Sciatic nerve (tissue), 2 donors: ENCODE data around the gene TCF3. TPM values are rescaled to one million over a fixed set of nuclear protein-coding genes. Genes with fewer than 3 reads are reported as not detected.

Experiments
- ATAC-seq: fragments of 200-7000 bp; cut with Tn5 transposase; one replicate; pipeline ENCODE4 v1.9.1; 2020; ENCODE audit warnings: mild to moderate bottlenecking, moderate library complexity
- DNase-seq: peaks from one replicate; pipeline ENCODE4 v3.0.0-alpha.2; 2020; ENCODE audit warnings: low spot score
- intact Hi-C: fragments of 100-400 bp; cut with DNase I; formaldehyde crosslinking; loops from one replicate; pipeline ENCODE4 v1.14.2; 2022
- total RNA-seq: library from RNA; stranded (reverse); fragmentation: NEBNext Ultra II Directional; extraction: Animal tissue kit (Norgen Biotek cat#: 25700); gene quantifications from one replicate; pipeline ENCODE4 v1.2.1, GENCODE V29; 2021
- donor health status: DM: no; HTN: no; CAD: no.
- donor health status: DM: no; HTN: no; CAD: no.

The TCF3 gene
- total RNA-seq, 1 donor from 2014 or later: 48.7 TPM

- DNase-seq (no peak), ATAC-seq (no peak)
- intact Hi-C loops: no loop called here
Observed at GRCh38 chr19:1636325-1637236, 15.8 kb downstream of the TCF3 start.

- no peak for ATAC-seq
- DNase-seq: no peak
- intact Hi-C loops: no loop called here
Observed at GRCh38 chr19:1634938-1635243, 17.5 kb downstream of the TCF3 start.

- DNase-seq: no peak
- no peak for ATAC-seq
- intact Hi-C loops: no loop called here
Observed at GRCh38 chr19:1634242-1634937, 18.0 kb downstream of the TCF3 start.

GRCh38 chr19:1633269-1633826 is 19.1 kb downstream of the TCF3 start:
- intact Hi-C loops: no loop called here
- ATAC-seq (no peak), DNase-seq (no peak)

- intact Hi-C loops: no loop called here
- DNase-seq (no peak), ATAC-seq (no peak)
Observed at GRCh38 chr19:1632462-1633268, 19.8 kb downstream of the TCF3 start.

GRCh38 chr19:1631557-1632100 is 20.8 kb downstream of the TCF3 start:
- ATAC-seq (no peak), DNase-seq (no peak)
- intact Hi-C loops: no loop called here

GRCh38 chr19:1630811-1631210 is 21.6 kb downstream of the TCF3 start:
- no peak for DNase-seq
- ATAC-seq: no peak
- intact Hi-C loops: no loop called here

- intact Hi-C loops: no loop called here
- DNase-seq (no peak), ATAC-seq (no peak)
Observed at GRCh38 chr19:1630012-1630411, 22.4 kb downstream of the TCF3 start.

GRCh38 chr19:1629256-1629808 is 23.1 kb downstream of the TCF3 start:
- ATAC-seq (no peak), DNase-seq (no peak)
- intact Hi-C loops: no loop called here

GRCh38 chr19:1627194-1627593 is 25.2 kb downstream of the TCF3 start:
- intact Hi-C loops: no loop called here
- DNase-seq (no peak), ATAC-seq (no peak)

- DNase-seq (no peak), ATAC-seq (no peak)
- intact Hi-C loops: no loop called here
Observed at GRCh38 chr19:1626417-1627010, 25.9 kb downstream of the TCF3 start.

- ATAC-seq: peak; percentile 67
- peak; percentile 78 for DNase-seq
- intact Hi-C loops: no loop called here
Observed at GRCh38 chr19:1624458-1624857, 28.0 kb downstream of the TCF3 start.

- ATAC-seq: no peak
- intact Hi-C loops: no loop called here
Observed at GRCh38 chr19:1622541-1622940, 29.9 kb downstream of the TCF3 start.

GRCh38 chr19:1622007-1622406 is 30.4 kb downstream of the TCF3 start:
- DNase-seq: no peak
- no peak for ATAC-seq
- intact Hi-C loops: no loop called here

More at GRCh38 chr19:1622541-1622940, 29.9 kb downstream of the TCF3 start:
- DNase-seq: no peak

GRCh38 chr19:1621574-1621973 is 30.8 kb downstream of the TCF3 start:
- intact Hi-C loops: no loop called here
- ATAC-seq: no peak
- no peak for DNase-seq

GRCh38 chr19:1621021-1621420 is 31.4 kb downstream of the TCF3 start:
- no peak for ATAC-seq
- intact Hi-C loops: no loop called here
- DNase-seq: no peak

- no peak for DNase-seq
Observed at GRCh38 chr19:1620502-1620901, 31.9 kb downstream of the TCF3 start.

GRCh38 chr19:1619703-1620102 is 32.7 kb downstream of the TCF3 start:
- ATAC-seq (no peak), DNase-seq (no peak)
- intact Hi-C loops: no loop called here

More at GRCh38 chr19:1620502-1620901, 31.9 kb downstream of the TCF3 start:
- no peak for ATAC-seq
- intact Hi-C loops: no loop called here

- intact Hi-C loops: no loop called here
Observed at GRCh38 chr19:1619094-1619439, 33.3 kb downstream of the TCF3 start.

More at GRCh38 chr19:1619094-1619439, 33.3 kb downstream of the TCF3 start:
- DNase-seq (no peak), ATAC-seq (no peak)
